ENCODE measurements around the gene AIG1.

The AIG1 gene

GRCh38 chr6:143096403-143096802 is 35.7 kb downstream of the AIG1 start:
- no peak for DNase-seq (ENCODE audit: low read depth in 2 of 2)

GRCh38 chr6:143097224-143097795 is 36.6 kb downstream of the AIG1 start:
- no peak for DNase-seq (ENCODE audit: low read depth in 2 of 2)

GRCh38 chr6:143098054-143098671 is 37.5 kb downstream of the AIG1 start:
- no peak for DNase-seq (ENCODE audit: low read depth in 2 of 2)

- DNase-seq (ENCODE audit: low read depth in 2 of 2) = no peak
These were observed 39.0 kb downstream of the AIG1 start for GRCh38 chr6:143099647-143100046.

- DNase-seq (ENCODE audit: low read depth in 2 of 2) = no peak
These were observed 39.7 kb downstream of the AIG1 start for GRCh38 chr6:143100429-143100828.

- DNase-seq (ENCODE audit: low read depth in 2 of 2) = no peak
These were observed 43.2 kb downstream of the AIG1 start for GRCh38 chr6:143103916-143104315.

GRCh38 chr6:143107440-143107839 is 46.8 kb downstream of the AIG1 start:
- no peak for DNase-seq (ENCODE audit: low read depth in 2 of 2)

- DNase-seq (ENCODE audit: low read depth in 2 of 2) = peak in 1 of 2 experiments; percentile 40
These were observed 47.4 kb downstream of the AIG1 start for GRCh38 chr6:143107911-143108761.

- no peak for DNase-seq (ENCODE audit: low read depth in 2 of 2)
These were observed 48.5 kb downstream of the AIG1 start for GRCh38 chr6:143109196-143109595.

- DNase-seq (ENCODE audit: low read depth in 2 of 2) = no peak
These were observed 49.9 kb downstream of the AIG1 start for GRCh38 chr6:143110572-143110971.

GRCh38 chr6:143110996-143111395 is 50.3 kb downstream of the AIG1 start:
- no peak for DNase-seq (ENCODE audit: low read depth in 2 of 2)

- DNase-seq (ENCODE audit: low read depth in 2 of 2) = no peak
These were observed 50.8 kb downstream of the AIG1 start for GRCh38 chr6:143111443-143111842.

GRCh38 chr6:143112084-143112768 is 51.5 kb downstream of the AIG1 start:
- no peak for DNase-seq (ENCODE audit: low read depth in 2 of 2)

- DNase-seq (ENCODE audit: low read depth in 2 of 2) = no peak
These were observed 52.1 kb downstream of the AIG1 start for GRCh38 chr6:143112837-143113236.

GRCh38 chr6:143115728-143116127 is 55.0 kb downstream of the AIG1 start:
- no peak for DNase-seq (ENCODE audit: low read depth in 2 of 2)

GRCh38 chr6:143117108-143117507 is 56.4 kb downstream of the AIG1 start:
- DNase-seq (ENCODE audit: low read depth in 2 of 2) = no peak

- DNase-seq (ENCODE audit: low read depth in 2 of 2) = no peak
These were observed 58.6 kb downstream of the AIG1 start for GRCh38 chr6:143119260-143119659.

GRCh38 chr6:143123081-143123480 is 62.4 kb downstream of the AIG1 start:
- no peak for DNase-seq (ENCODE audit: low read depth in 2 of 2)

GRCh38 chr6:143123941-143124340 is 63.3 kb downstream of the AIG1 start:
- DNase-seq (ENCODE audit: low read depth in 2 of 2) = no peak

GRCh38 chr6:143125455-143125854 is 64.8 kb downstream of the AIG1 start:
- DNase-seq (ENCODE audit: low read depth in 2 of 2) = peak in 1 of 2 experiments; percentile 48

GRCh38 chr6:143125864-143126573 is 65.3 kb downstream of the AIG1 start:
- peak; percentile 78 to 81 for DNase-seq (ENCODE audit: low read depth in 2 of 2)

- no peak for DNase-seq (ENCODE audit: low read depth in 2 of 2)
These were observed 65.9 kb downstream of the AIG1 start for GRCh38 chr6:143126574-143126941.
